Choroid plexus epithelial cell (primary cell): ENCODE data around the gene SRD5A2.
A peak's percentile ranks its signal among the peaks of the same experiment; 100 is the strongest.

Source experiments
- DNase-seq: peaks from one replicate; pipeline ENCODE4 v3.0.0-alpha.2; 2010; ENCODE audit warnings: low read depth
- H3K4me3 ChIP-seq: 2 replicates; pipeline ENCODE4 v1.5.1; 2011; ENCODE audit warnings: low read depth, mild to moderate bottlenecking, control low read depth, low read length, moderate library complexity
- CTCF ChIP-seq: conservative IDR thresholded peaks from 2 replicates; pipeline ENCODE4 v1.5.1; 2011; ENCODE audit warnings: low read depth, mild to moderate bottlenecking, control low read depth, inconsistent platforms, low read length, moderate library complexity

Gene SRD5A2

GRCh38 chr2:31526946-31527732, 53.6 kb downstream of the SRD5A2 start:
- no peak overlapping the region for H3K4me3 ChIP-seq
- DNase-seq: peak; percentile 30
- no peak for TF ChIP-seq CTCF

- no peak for TF ChIP-seq CTCF
- H3K4me3 ChIP-seq: no peak overlapping the region
- DNase-seq: no peak
Measured at GRCh38 chr2:31525876-31526275, 54.9 kb downstream of the SRD5A2 start.

GRCh38 chr2:31524592-31524991, 56.1 kb downstream of the SRD5A2 start:
- no peak for TF ChIP-seq CTCF
- no peak overlapping the region for H3K4me3 ChIP-seq
- no peak for DNase-seq

GRCh38 chr2:31523871-31524492, 56.8 kb downstream of the SRD5A2 start:
- TF ChIP-seq CTCF: peak; percentile 78
- DNase-seq: peak; percentile 72

GRCh38 chr2:31522786-31523185, 58.0 kb downstream of the SRD5A2 start:
- no peak for TF ChIP-seq CTCF
- no peak for DNase-seq
- H3K4me3 ChIP-seq: no peak overlapping the region

More at GRCh38 chr2:31523871-31524492, 56.8 kb downstream of the SRD5A2 start:
- H3K4me3 ChIP-seq: no peak overlapping the region

- no peak for TF ChIP-seq CTCF
- DNase-seq: no peak
- no peak overlapping the region for H3K4me3 ChIP-seq
Measured at GRCh38 chr2:31517442-31518203, 63.1 kb downstream of the SRD5A2 start.
